ENCODE data around the gene MYT1.
"Not testable (repeated sequence)": the region's sequence is repeated elsewhere in the genome, so short reads cannot be mapped to it uniquely, and the experiment has no call there.

Gene MYT1

GRCh38 chr20:64164123-64164836 is at the start of gene MYT1:
MYT1 (plus strand) TSS chr20:64164452; CDS start chr20:64198862, 34,410 bp downstream.
- DNase-seq (ENCODE audit: low spot score), result no peak

DNA sequence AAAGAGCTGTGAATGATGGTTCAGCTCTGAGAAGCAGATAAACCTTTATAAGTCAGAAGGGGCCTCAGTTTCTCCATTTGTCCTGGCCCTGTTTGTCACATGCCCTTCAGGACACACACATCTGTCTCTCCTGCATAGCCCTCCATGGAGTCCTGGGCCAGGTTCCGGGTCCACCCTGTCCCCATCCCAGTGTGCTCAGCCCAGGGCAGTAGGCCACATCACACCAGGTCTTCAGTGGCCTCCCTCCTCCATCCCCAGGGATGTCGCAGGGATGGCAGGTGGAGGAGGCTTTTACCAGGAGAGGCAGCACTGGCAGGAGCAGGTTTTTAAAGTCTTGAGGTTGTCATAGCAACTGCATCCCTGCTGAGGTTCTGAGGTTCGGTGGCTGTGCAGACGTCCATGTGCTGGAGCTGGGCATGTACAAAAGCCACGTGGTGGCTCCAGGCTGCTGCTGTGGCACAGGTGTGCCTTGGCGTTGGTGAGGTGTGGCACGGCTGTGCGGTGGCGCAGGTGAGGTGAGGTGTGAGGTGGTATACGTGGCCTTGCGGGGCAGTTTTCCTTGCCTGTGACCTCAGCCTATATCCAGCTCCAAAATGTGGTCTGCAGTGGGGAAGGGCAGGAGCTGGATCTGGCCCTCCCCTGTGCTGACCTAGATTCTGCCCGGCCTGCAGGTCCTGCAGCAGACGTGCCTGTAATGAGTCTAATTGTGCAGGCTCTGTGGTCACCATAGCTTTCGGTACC is 48.9 kb upstream of the MYT1 start:
- DNase-seq (ENCODE audit: low spot score), result no peak

GRCh38 chr20:64116016-64116415 is 48.2 kb upstream of the MYT1 start:
- no peak for DNase-seq (ENCODE audit: low spot score)

- no peak for DNase-seq (ENCODE audit: low spot score)
Measured at GRCh38 chr20:64116541-64117431, 47.5 kb upstream of the MYT1 start.

DNA sequence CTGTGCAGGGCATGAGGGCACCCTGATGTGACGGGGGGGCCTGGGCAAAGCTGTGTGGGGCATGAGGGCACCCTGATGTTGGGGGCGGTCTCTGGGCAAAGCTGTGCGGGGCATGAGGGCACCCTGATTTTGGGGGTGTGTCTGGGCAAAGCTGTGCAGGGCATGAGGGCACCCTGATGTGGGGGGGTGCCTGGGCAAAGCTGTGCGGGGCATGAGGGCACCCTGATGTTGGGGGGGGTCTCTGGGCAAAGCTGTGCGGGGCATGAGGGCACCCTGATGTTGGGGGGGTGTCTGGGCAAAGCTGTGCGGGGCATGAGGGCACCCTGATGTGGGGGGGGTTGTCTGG is 46.8 kb upstream of the MYT1 start:
- not testable (repeated sequence) for DNase-seq (ENCODE audit: low spot score)

GRCh38 chr20:64119301-64119680 is 45.0 kb upstream of the MYT1 start:
- no peak for DNase-seq (ENCODE audit: low spot score)

DNA sequence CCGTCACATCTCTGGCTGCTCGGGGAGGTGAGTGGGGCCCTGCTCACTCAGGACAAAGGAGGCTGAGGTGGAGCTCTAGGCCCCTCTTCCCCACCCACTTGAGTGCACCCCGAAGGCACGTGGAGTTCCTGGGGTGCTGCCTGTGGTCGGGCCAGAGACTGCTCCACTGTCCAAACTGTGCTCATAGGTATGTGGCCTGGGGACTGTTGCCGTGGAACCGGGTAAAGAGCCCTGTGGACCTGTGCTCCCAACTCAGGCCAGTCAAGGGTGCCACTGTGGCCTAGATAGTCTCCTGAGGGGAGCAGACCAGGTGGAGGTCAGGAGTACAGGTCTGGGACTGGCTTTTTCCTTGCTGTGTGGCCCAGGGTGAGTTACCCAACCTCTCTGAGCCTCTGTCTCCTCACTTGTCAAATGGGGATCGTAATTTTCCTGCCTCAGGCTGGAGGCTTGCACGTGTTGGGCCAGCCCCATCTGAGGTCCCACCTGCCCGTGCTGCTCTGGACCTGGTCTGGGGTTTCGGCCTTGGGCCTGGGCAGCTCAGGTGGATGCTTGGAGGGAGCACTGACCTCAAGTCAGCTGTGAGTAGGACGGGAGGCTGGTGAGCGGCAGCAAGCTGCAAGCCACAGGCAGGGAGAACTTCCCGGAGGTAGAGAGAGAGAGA is 44.4 kb upstream of the MYT1 start:
- DNase-seq (ENCODE audit: low spot score), result no peak

- DNase-seq (ENCODE audit: low spot score), result no peak
Measured at GRCh38 chr20:64121586-64121985, 42.7 kb upstream of the MYT1 start.

DNA sequence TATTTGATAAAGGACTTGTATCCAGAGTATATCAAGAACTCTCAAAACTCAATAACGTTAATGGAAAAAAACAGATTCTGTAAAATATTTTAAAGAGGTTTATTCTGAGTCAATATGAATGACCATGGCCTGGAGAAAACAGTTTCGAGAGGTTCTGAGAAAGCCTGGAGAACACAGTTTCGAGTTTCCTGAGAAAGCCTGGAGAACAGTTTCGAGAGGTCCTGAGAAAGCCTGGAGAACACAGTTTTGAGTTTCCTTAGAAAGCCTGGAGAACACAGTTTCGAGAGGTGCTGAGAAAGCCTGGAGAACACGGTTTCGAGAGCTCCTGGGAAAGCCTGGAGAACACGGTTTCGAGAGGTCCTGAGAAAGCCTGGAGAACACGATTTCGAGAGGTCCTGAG is 41.3 kb upstream of the MYT1 start:
- not testable (repeated sequence) for DNase-seq (ENCODE audit: low spot score)

GRCh38 chr20:64123517-64123916 is 40.7 kb upstream of the MYT1 start:
- DNase-seq (ENCODE audit: low spot score), result not testable (repeated sequence)

DNA sequence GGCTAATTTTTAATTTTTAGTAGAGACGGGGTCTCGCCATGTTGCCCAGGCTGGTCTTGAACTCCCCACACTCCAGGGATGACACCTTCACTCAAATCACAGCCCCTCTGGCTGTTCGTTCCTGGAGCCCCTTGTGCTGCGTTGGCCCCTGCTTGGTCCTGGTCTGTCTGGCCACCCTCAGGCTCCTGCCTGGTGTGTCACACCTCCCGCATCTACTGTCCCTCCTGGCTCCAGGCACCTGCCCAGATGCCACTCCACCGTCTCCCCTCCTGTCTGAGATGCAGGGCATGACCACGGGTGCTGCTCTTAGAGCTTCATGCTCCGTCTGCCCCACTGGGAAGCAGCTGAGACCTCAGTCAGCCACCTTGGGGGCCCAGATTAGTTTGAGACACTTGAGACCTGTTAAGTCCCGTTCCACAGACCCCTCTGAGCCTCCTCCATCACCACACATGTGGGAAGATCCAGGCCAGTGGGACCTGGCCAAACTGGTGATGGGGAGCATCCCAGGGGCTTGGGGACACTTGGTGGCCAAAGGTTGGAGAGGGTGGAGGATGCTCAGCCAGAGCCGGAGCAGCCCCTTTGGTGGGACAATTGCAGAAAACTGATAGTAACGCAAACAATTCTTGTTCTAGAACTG is 35.0 kb upstream of the MYT1 start:
- no peak for DNase-seq (ENCODE audit: low spot score)

- no peak for DNase-seq (ENCODE audit: low spot score)
Measured at GRCh38 chr20:64130271-64130670, 34.0 kb upstream of the MYT1 start.

DNA sequence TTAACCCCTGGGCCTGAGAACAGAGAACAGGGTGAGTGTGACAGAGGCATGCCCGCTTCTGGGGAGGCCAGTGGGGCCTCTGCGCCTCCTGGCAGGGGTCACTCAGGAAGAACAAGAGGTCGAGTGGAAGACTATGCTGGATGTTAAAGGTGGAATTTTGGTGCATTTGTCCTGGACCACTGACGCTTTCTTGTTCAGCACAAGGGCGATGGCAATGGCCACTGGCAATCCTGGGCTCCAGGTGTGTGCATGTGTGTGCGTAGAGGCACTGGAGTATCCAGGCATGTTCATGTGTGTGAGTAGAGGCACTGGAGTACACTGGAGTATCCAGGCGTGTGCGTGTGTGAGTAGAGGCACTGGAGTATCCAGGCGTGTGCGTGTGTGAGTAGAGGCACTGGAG is 33.4 kb upstream of the MYT1 start:
- no peak for DNase-seq (ENCODE audit: low spot score)

GRCh38 chr20:64131406-64131805 is 32.8 kb upstream of the MYT1 start:
- DNase-seq (ENCODE audit: low spot score), result no peak

DNA sequence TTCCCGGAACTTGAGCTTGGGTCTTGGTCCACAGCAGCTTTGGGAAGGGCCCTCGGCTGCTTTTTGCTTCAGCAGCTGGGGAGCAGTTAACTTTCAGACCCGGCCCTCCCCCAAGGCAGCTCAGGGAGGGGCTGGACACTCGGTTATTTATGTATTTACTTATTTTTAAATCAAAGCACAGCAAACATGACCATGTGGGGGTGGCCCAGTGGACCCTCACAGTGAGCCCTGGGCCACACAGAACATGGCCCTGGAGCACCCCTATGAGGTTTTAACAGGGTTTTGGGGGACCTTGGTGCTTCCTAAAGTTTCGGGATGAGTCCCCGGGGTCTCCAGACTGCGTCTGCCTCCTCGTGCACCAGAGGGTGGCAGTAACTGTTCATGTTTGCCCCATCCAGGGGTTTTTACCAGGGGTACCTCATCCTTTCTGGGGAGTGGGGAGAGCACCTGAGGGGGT is 30.3 kb upstream of the MYT1 start:
- no peak for DNase-seq (ENCODE audit: low spot score)

DNA sequence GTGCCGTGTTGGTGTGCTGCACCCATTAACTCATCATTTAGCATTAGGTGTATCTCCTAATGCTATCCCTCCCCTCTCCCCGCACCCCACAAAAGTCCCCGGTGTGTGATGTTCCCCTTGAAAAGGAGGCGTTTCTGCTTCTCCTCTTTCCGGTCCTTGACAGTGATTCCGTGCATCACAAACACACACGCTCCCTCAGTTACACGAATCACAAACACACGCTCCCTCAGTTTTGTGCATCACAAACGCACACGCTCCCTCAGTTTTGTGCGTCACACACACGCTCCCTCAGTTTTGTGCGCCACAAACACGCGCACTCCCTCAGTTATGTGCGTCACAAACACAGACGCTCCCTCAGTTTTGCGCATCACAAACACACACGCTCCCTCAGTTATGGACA is 29.5 kb upstream of the MYT1 start:
- DNase-seq (ENCODE audit: low spot score), result not testable (repeated sequence)

- DNase-seq (ENCODE audit: low spot score), result no peak
Measured at GRCh38 chr20:64136004-64136710, 28.1 kb upstream of the MYT1 start.

DNA sequence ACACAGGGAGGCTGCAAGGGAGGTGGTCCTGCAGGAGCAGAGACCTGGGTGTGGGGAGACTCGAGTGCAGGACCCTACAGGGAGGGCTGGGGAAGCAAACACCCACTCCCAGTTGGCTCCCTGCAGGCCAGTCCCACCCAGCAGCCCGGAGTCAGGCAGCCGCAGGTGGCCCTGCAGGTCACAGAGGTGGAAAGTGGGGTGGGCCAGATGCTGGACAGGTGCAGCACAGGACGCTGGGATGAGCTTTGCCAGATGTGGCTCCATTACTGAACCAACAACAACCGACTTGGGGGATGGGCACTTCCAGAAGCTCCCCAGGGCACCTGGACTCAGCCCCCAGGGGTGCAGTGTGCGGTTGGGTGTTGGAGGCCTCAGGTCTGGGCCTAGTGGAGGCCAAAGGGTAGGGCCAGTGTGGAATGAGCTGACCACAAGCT is 26.6 kb upstream of the MYT1 start:
- no peak for DNase-seq (ENCODE audit: low spot score)

- no peak for DNase-seq (ENCODE audit: low spot score)
Measured at GRCh38 chr20:64138276-64138815, 25.9 kb upstream of the MYT1 start.

GRCh38 chr20:64139199-64140060 is 24.8 kb upstream of the MYT1 start:
- DNase-seq (ENCODE audit: low spot score), result no peak

All from CD4-positive, alpha-beta T cell treated with Interleukin-6 at 100 ng/mL for 8 hours (primary cell).